Smooth muscle cell (in vitro differentiated cells): ENCODE data around the gene TRMU. TPM values are rescaled to one million over a fixed set of nuclear protein-coding genes. Genes with fewer than 3 reads are reported as not detected.

Experiments used
- DNase-seq: peaks from one replicate; lab custom pipeline; 2025; ENCODE audit not compliant: unreplicated experiment; lab: John Stamatoyannopoulos, UW
- H2AFZ ChIP-seq: fragments of 200-600 bp; sonication (generic); 2 replicates; pipeline ENCODE4 v1.6.0; 2016; ENCODE audit warnings: antibody characterized with exemption, low read depth, mild to moderate bottlenecking
- H3F3A ChIP-seq: fragments of 200-600 bp; sonication (generic); 2 replicates; pipeline ENCODE4 v1.6.0; 2017; ENCODE audit warnings: antibody characterized with exemption, low read depth
- H3K27ac ChIP-seq: fragments of 200-600 bp; sonication (generic); 2 replicates; pipeline ENCODE4 v1.5.1; 2016; ENCODE audit warnings: low read depth, mild to moderate bottlenecking
- H3K27me3 ChIP-seq: fragments of 200-600 bp; sonication (generic); 2 replicates; pipeline ENCODE4 v1.6.1; 2016; ENCODE audit warnings: low read depth, mild to moderate bottlenecking
- H3K36me3 ChIP-seq: fragments of 200-600 bp; sonication (generic); 2 replicates; pipeline ENCODE4 v1.5.1; 2016; ENCODE audit warnings: low read depth
- H3K4me1 ChIP-seq: fragments of 200-600 bp; sonication (generic); 2 replicates; pipeline ENCODE4 v1.5.1; 2016; ENCODE audit warnings: low read depth
- H3K4me2 ChIP-seq: fragments of 200-600 bp; sonication (generic); 2 replicates; pipeline ENCODE4 v1.6.0; 2016; ENCODE audit warnings: mild to moderate bottlenecking
- H3K4me3 ChIP-seq: fragments of 200-600 bp; sonication (generic); 2 replicates; pipeline ENCODE4 v1.5.1; 2016; ENCODE audit warnings: mild to moderate bottlenecking
- H3K79me2 ChIP-seq: fragments of 200-600 bp; sonication (generic); 2 replicates; pipeline ENCODE4 v1.6.0; 2016; ENCODE audit warnings: low read depth, mild to moderate bottlenecking
- H3K9ac ChIP-seq: fragments of 200-600 bp; sonication (generic); 2 replicates; pipeline ENCODE4 v1.6.0; 2016; ENCODE audit warnings: low read depth
- H3K9me3 ChIP-seq: fragments of 200-600 bp; sonication (generic); replicated peaks from 2 replicates; pipeline ENCODE4 v1.5.1; 2016; ENCODE audit warnings: low read depth
- H4K20me1 ChIP-seq: fragments of 200-600 bp; sonication (generic); 2 replicates; pipeline ENCODE4 v1.6.0; 2016; ENCODE audit warnings: low read depth
- WGBS: methylation state at CpG from one replicate; pipeline ENCODE4 v1.1.7; 2016; ENCODE audit warnings: low lambda C conversion rate; 5-methylcytosine and 5-hydroxymethylcytosine counted together
- polyA plus RNA-seq: library from polyadenylated mRNA; unstranded; fragments of >200 nt; fragmentation: Nextera tagmentation; extraction: Ambion mirVana; gene quantifications from 2 replicates; pipeline ENCODE4 v1.2.1, GENCODE V29; 2016
- total RNA-seq: library from RNA; depleted of rRNA; stranded (reverse); fragments of >200 nt; gene quantifications from 2 replicates; pipeline ENCODE4 v1.2.3, GENCODE V29; 2014
- TF ChIP-seq, protein P1 (sequence below): fragments of 200-600 bp; sonication (generic); IDR thresholded peaks from 2 replicates; pipeline ENCODE4 v1.5.1; 2017; ENCODE audit warnings: borderline replicate concordance, mild to moderate bottlenecking, antibody characterized with exemption; ENCODE audit not compliant: insufficient read depth, poor library complexity, severe bottlenecking

TRMU gene
- total and polyA plus RNA-seq, 2 experiments from 2014 or later, result 15.8 to 20.5 TPM

DNA sequence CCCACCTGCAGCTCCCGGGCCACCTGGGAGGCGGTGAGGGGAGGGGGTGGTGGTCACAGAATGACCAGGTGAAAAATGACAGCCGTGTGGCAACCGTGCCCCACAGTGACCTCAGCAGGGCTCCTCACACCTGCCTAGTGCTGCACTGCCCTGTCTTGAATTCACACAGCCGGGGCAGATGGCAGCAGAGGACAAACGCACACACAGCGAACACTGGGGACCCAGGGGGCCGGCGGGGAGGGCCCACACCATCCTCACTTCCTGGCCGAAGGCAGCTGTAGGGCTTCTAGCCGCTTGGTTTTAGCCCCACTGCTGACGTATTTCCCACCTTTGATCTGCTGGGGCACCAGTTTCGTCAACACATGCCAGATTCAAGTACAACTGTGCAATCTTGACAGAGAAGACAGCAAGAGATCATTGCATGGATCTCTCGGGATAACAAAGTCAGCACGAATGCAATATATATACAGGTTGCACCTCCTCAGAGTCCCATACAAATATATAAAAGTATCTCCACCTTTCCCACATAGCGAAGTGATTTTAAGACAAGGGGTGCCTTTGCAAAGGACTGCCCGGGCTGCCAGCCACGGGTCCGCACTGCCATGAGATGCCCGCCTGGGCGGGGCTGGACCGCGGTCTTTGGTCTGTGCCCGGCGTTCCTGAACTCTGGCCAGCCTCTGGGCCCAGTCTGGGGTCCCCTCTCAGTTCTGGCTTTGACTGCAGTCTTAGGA lies 26.9 kb downstream of the TRMU start:
- H3K9ac ChIP-seq, result no peak overlapping the region
- 92% methylated on average over 25 of the region's 25 CpGs for WGBS
- DNase-seq, result no peak
- H3K36me3 ChIP-seq, result no peaks in the 10 kb centered on the region
- no peak overlapping the region for H2AFZ ChIP-seq
- no peak overlapping the region for H3K4me3 ChIP-seq
- TF ChIP-seq, protein P1, sequence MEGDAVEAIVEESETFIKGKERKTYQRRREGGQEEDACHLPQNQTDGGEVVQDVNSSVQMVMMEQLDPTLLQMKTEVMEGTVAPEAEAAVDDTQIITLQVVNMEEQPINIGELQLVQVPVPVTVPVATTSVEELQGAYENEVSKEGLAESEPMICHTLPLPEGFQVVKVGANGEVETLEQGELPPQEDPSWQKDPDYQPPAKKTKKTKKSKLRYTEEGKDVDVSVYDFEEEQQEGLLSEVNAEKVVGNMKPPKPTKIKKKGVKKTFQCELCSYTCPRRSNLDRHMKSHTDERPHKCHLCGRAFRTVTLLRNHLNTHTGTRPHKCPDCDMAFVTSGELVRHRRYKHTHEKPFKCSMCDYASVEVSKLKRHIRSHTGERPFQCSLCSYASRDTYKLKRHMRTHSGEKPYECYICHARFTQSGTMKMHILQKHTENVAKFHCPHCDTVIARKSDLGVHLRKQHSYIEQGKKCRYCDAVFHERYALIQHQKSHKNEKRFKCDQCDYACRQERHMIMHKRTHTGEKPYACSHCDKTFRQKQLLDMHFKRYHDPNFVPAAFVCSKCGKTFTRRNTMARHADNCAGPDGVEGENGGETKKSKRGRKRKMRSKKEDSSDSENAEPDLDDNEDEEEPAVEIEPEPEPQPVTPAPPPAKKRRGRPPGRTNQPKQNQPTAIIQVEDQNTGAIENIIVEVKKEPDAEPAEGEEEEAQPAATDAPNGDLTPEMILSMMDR, result no peak
- no peaks in the 10 kb centered on the region for H3K4me1 ChIP-seq
- H3K27me3 ChIP-seq, result no peaks in the 10 kb centered on the region
- H3K4me2 ChIP-seq, result no peak overlapping the region
- no peaks in the 10 kb centered on the region for H4K20me1 ChIP-seq
- H3K27ac ChIP-seq, result no peak overlapping the region
- no peaks in the 10 kb centered on the region for H3K9me3 ChIP-seq
- H3F3A ChIP-seq, result no peaks in the 10 kb centered on the region
- no peaks in the 10 kb centered on the region for H3K79me2 ChIP-seq

DNA sequence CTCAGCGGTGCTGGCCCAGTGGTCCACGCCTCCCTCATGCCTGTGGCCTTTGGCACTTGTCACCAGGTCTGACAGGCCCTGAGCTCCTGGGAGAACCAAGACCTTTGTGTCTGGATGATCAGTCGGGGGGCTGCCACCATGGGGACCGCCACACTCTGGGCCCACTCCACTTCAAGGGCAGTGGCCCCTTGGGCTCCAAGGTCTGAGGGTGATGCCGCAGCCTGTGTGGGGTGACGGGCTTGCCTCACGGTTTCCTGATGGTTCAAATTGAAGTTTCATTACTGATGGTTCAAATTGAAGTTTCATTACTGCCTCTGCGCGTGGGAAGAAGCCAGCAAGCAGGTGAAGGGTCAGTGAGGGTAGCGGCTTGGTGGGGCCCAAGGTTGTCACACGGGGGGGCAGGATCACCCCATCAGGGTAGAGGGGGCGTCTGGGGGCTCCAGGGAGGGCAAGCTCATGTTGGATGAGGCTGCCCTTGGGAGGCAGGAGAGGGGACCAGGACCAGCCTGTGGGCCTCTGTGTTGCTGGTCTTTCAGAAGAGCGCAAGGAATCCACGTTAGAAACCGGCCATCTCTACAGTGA lies 27.5 kb downstream of the TRMU start:
- H3F3A ChIP-seq, result no peaks in the 10 kb centered on the region
- H3K4me3 ChIP-seq, result no peak overlapping the region
- no peaks in the 10 kb centered on the region for H3K27me3 ChIP-seq
- no peaks in the 10 kb centered on the region for H3K36me3 ChIP-seq
- no peak for DNase-seq
- H2AFZ ChIP-seq, result no peak overlapping the region
- H3K79me2 ChIP-seq, result no peaks in the 10 kb centered on the region
- H3K9ac ChIP-seq, result no peak overlapping the region
- 95% methylated on average over 14 of the region's 15 CpGs for WGBS
- H3K4me1 ChIP-seq, result no peaks in the 10 kb centered on the region
- no peak overlapping the region for H3K4me2 ChIP-seq
- no peaks in the 10 kb centered on the region for H3K9me3 ChIP-seq
- H3K27ac ChIP-seq, result no peak overlapping the region
- no peaks in the 10 kb centered on the region for H4K20me1 ChIP-seq
- TF ChIP-seq, protein P1, result no peak

DNA sequence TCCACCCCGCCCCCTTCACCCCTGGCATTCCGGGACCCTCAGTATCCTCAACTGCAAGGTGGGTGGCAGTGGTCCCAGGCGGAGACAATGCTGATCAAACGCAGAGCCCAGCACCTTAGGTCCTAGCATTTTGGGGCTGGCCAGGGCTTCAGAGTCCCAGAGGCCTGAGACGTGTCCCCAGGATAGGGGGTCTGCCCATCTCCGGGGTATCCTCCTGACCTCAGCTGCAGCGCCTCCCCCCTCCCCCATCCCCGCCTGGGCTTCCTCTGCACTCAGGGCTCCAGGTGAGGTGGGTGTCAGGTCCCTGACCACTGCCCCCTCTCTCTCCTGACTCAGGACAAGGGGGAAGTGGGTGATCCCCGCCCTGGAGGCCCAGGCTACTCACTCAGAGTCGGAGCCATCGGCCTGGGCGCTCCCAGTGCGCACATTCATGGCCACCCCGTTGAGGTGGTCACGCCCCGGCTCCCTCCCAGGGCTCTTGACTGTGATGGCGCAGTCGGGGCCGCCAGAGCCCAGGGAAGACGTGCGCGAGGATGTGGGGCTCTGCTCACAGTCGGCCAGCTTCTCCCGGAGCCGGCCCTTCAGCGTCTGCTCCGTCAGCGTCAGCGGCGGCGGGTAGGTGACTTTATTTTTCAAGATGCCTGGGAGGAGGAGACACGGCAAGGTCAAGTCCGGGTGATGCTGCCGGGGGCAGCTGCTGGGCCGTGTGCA lies 28.3 kb downstream of the TRMU start:
- Histone ChIP-seq H4K20me1 (no peaks in the 10 kb centered on the region), H3K27ac (no peak overlapping the region), H3K4me2 (no peak overlapping the region), H3K4me3 (no peak overlapping the region), H3K27me3 (no peaks in the 10 kb centered on the region), H2AFZ (no peak overlapping the region), H3K79me2 (no peaks in the 10 kb centered on the region), H3K36me3 (no peaks in the 10 kb centered on the region), H3K9ac (no peak overlapping the region), H3F3A (no peaks in the 10 kb centered on the region), H3K9me3 (no peaks in the 10 kb centered on the region), H3K4me1 (no peaks in the 10 kb centered on the region)
- 97% methylated on average over 35 of the region's 35 CpGs for WGBS
- TF ChIP-seq, protein P1, result no peak
- no peak for DNase-seq
